CD4-positive, alpha-beta T cell treated with Interleukin-15 for 1 hour (primary cell): ENCODE results near the gene CDC73.

Experiments used
- DNase-seq: peaks from one replicate; pipeline ENCODE4 v3.0.0-alpha.2; 2020

The CDC73 gene

DNA sequence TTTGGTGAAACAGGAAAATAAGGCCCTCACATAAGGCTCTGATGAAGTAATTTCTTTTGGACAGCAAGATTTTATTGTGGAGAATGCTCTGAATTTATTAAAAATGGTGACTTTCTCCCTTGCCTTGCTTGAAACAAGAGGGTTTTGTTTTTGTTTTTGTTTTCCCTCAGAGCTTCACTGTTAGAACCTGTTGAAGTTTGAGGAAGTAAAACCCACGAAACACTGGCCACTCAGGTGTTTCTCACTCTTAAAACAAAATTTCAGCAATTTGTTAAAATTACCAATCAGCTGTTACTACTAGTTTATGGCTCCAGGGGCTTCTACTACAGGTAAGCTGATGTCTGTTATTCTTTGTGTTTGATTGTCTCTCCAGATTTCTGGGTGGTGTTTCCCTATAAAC lies 177.2 kb downstream of the CDC73 start:
- no peak for DNase-seq

DNA sequence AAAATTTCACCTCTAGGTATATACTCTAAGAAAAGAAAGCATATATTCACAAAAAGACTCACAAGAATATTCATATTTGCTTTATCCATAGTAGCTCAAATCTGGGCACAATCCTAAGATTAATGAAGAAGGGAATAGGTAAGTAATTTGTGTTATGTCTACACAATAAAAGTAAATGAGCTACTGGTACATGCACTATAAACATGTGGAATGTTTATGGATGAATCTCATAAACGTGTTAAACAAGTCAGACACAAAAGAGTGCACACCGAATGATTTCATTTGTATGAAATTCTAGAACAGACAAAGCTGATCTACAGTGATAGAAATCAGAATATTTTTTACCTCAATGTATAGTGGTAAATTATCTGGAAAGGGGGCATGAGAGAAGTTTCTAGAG lies 179.9 kb downstream of the CDC73 start:
- no peak for DNase-seq

DNA sequence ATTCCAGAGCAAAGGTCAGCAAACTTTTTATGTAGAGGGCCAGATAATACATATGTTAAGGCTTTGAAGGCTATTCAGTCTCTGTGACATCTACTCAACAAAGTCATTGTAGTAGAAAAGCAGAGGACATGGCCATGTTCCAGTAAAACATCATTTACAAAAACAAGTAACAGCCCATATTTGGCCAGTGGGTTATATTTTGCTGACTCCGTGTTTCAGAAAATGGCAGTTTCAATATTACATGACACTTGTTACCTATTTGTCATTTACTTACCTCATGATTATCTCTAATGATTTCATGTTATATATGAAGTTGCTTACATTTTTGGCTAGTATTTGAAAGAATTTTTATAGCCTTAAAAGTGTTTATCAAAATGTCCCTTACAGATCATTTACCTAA lies 182.0 kb downstream of the CDC73 start:
- DNase-seq = no peak
